GM20431 (cell line): ENCODE results near the gene C2orf92.

Experiments used
- in situ Hi-C: fragments of 300-500 bp; cut with MseI, MboI; formaldehyde crosslinking; loops from one replicate; pipeline ENCODE4 v1.15.0; 2020; ENCODE audit warnings: low sequenced_read_pairs; ENCODE audit not compliant: unreplicated experiment

Gene C2orf92

DNA sequence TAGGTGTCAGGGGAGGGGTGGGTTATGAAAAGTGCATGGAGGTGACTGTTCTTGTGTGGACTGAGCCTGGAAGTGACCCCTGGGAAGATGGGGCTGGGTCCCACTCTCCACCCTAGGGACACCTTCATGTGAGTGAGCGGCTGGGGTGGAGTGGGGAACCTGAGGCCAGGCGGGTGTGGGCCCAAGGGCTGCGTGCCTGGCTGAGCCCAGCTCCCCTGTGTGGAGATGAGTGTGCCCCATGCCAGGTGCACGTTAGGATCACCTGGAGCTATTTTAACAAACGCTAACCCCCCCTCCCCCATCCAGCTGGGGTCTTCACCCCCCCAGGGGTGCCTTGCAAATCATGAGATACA is 70.4 kb downstream of the C2orf92 start:
- in situ Hi-C loops, result no loop called here

DNA sequence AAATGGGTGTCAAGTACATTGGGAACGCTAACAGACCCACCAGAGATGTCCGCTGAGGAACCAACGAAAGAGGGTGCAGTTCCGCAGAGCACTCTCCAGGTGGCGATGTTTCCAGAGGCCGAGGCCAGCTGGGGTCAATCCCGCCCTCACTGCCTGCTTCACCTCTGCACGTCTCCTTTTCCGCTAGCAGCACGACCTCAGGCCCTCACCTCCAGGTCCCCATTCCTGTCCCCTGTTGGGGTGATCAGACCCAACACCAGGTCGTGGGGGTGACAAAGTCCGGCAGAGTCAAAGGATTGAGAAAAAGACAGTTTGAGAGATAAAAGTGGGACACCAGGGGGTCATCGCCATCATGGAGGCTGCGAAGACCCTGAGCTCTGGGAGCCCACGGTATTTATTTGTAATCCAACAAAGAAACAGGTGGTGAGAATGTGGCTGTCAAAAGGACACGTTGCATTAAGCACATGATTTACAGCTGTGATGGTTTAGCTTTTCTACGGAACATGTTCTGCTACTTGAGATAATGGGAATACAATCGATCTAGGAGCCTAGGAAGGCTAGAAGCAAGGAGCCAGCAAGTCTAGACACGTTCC is 71.2 kb downstream of the C2orf92 start:
- in situ Hi-C loops, result no loop called here

DNA sequence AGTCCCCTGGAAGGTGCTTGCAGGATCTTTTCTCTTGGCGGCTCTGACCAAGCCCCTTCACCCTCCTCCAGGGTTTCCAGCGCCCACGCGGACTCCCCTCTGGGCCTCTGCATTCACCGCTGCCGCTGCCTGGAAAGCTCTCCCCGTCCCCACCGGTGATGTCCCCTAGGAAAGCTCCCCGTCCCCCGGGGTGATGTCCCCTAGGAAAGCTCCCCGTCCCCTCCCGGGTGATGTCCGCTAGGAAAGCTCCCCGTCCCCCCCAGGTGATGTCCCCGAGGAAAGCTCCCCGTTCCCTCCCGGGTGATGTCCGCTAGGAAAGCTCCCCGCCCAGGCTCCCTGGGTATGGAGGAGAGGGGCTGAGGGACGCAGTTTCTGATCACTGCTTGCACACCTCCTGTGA is 71.7 kb downstream of the C2orf92 start:
- in situ Hi-C loops, result no loop called here

DNA sequence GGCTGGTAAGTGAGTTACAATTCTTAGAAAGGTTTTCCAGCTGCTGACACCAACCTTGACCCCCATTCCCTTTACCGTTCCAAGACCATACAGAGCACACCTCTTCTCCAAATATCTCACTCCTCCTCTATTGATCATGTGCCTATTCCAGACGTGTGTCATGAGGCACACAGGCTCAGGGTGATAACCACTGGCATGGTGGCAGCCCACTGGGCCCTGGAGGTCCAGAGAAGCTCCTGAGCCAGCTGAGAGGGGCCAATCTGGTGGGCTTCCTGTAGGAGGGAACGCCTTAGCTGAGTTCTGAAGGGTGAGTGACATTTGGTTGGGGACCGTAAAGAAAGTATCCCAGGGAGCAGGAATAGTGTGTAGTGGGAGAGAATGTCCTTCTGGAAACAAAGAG is 72.2 kb downstream of the C2orf92 start:
- in situ Hi-C loops, result no loop called here

DNA sequence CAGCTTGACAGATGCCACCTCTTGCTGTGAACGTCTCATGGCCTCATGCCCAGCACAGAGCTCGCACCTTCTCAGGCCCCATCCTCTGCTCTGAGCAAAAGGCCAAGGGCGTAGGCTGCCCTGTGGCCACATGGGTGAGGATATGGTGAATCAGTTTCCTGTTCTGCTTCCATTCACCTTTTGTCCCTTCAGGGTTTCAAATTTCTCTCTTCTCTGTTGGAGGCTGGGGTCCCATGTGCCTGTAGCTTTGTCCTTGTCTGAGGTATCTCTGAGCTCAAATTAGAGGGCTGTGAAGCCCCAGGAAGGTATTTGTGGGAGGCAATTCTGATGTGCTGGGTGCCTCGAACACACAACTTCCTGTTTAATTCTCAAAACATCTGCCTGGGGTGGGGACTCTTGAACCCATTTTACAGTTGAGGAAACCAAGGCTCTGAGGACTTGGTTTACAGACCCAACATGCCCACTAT is 72.9 kb downstream of the C2orf92 start:
- in situ Hi-C loops, result no loop called here

DNA sequence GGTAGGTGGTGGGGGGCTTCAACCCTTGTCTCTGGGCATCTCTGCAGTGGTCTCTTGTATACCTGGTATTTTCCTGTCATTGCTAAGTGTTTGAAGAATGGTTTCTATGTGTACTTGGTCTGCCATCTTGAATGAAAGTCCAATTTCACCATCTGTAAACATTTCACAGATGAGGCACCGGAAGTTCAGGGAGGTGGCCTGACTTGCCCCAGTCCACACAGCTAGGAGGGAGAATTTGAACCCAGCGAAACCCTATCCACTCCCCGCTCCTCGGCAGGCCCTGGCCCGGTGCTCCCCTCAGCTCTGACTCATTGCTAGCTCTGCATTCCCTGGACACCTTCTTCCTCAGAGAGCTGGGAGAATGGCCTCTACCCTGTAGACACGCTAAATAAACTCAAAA is 74.4 kb downstream of the C2orf92 start:
- in situ Hi-C loops, result no loop called here

DNA sequence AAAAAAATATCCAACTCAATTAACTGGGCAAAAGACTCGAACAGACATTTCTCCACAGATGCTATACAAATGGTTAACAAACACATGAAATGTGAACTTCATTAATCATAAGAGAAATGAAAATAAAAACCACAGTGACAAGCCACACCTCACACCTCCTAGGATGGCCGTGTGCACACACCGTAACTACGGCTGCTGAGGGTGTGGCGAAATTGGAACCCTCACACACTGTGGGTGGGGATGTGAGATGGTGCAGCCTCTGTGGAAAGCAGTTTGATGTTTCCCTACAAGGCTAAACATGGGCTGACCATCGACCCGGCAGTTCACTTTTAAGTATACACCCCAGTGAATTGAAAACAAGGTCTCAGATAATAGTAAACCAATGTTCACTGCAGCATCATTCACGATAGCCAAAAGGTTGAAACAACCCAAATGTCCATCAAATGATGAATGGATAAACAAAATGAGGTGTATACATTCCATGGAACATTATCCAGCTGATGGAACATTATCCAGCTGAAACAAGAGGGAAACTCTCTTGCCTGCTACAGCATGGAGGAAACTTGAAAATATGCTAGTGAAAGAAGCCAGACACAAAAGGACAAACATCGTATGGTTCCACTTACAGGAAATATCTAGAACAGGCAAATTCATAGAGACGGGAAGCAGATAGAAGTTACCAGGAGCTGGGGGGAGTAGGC is 76.1 kb downstream of the C2orf92 start:
- in situ Hi-C loops, result no loop called here

DNA sequence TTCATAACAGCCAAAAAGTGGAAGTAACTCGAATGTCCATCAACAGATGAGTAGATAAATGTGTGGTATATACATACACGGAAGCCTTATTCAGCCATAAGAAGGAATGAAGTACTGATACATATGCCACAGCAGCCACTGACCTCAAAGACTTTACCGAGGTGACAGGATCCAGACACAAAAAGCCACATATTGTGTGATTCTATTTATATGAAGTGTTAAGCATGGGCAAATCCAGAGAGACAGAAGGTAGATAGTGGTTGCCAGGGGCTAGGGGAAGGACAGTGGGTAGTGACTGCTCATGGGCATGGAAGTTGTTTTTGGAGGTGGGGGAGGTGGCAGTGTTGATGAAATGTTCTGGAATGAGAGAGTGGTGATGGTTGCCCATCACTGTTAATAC is 77.8 kb downstream of the C2orf92 start:
- in situ Hi-C loops, result no loop called here

DNA sequence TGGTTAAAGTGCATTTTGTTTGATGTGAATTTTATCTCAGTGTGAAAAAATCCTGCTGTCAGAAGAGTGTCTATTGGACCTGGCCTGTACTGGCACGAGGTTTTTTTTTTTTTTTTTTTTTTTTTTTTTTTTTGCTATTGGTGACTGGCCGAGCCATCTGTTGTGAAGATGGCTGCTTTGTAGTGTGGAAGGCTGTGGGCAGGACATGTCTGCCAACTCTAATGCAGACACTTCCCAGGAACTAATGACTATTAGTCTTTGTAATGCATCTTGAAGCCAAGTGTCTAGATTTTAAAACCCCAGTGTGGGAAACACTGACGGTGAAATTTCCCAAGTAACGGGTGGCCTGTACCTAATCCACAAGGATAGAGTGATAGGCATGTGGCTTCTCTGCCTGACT is 78.2 kb downstream of the C2orf92 start:
- in situ Hi-C loops, result no loop called here

DNA sequence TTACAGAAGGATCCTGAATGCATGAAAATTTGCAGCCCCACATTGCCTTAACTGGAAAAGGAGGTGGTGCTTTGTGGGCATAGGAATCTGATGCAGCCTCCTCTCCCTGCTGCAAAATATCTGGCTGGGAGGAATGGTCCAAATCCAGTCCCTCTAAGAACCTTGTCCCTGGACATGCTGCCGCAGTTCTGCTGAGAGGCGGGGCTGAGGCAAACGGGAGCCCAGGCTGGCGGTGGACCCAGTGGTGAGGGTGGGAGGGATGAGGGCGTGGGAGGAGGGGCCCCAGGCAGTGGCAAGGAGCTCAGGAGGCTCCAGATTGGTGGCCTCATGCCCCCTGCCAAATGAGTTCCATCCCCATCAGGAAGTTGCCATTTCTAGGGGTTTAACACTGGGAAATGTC is 80.1 kb downstream of the C2orf92 start:
- in situ Hi-C loops, result no loop called here

DNA sequence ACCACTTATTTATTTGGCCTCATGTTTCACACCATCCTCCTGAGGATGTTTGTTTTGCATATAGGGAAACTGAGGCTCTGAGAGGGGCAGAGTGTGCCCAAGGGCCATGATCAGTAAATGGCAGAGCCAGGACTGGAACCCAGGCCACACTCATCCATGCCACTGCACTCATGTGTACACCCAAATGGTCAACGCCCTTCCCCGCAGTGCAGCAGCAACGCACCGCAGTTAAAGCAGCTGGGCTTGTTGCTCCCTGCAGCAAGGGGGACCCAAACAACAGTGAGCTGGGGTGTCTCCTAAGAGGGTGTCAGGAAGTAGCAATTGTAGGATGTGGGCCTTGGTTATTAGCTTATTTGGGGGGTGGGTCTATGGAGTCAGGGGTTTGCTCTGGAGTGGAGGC is 80.5 kb downstream of the C2orf92 start:
- in situ Hi-C loops, result no loop called here

DNA sequence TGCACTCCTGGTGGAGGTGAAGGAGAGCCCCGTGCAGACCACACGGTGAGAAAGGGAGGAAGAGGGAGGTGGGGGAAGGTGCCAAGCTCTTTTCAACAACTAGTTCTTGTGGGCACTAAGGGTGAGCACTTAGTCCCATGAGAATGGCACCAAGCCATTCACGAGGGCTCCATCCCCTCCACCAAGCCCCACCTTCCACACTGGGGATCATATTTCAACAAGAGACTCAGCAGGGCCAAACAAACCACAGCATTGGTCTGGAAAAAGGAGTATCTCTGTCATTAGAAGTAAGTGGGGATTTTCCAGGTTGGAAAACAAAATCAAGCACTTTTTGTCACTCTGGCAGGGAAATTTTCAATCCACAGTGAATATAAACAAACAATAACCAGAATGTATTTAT is 82.2 kb downstream of the C2orf92 start:
- in situ Hi-C loops, result no loop called here
